IMR-90 (cell line): ENCODE measurements around the gene PDLIM4. TPM values are rescaled to one million over a fixed set of nuclear protein-coding genes. Genes with fewer than 3 reads are reported as not detected.

Source experiments
- ATAC-seq: fragments of 200-7000 bp; cut with Tn5 transposase; 2 replicates; pipeline ENCODE4 v1.9.1; 2020; ENCODE audit warnings: low read depth, mild to moderate bottlenecking, moderate library complexity
- BruUV-seq: library from RNA; stranded (reverse); fragments of 400-500 nt; replicated peaks from 2 replicates; lab custom pipeline; 2021; lab: Mats Ljungman, UMichigan
- CTCF ChIA-PET: fragments of 300-600 bp; formaldehyde crosslinking; extraction: SDS; loops from one replicate; lab custom pipeline; 2021; ENCODE audit warnings: antibody characterized with exemption; lab: Yijun Ruan, JAX
- POLR2A ChIA-PET: fragments of 300-600 bp; sonication (Branson Sonifier 250); formaldehyde crosslinking; loops from one replicate; lab custom pipeline; 2022; ENCODE audit warnings: antibody characterized with exemption; ENCODE audit not compliant: unreplicated experiment; lab: Charles Lee
- DNase-seq: peaks from one replicate; pipeline ENCODE4 v3.0.0; 2013
- H2AFZ ChIP-seq: replicated peaks from 2 replicates; pipeline ENCODE3; 2013; ENCODE audit warnings: low read length, mild to moderate bottlenecking; ENCODE audit not compliant: poor library complexity
- H2AK5ac ChIP-seq: 2 replicates; pipeline ENCODE4 v1.6.1; 2013; ENCODE audit warnings: low read depth, low read length, inconsistent platforms
- H2AK9ac ChIP-seq: replicated peaks from 2 replicates; pipeline ENCODE3; 2013; ENCODE audit warnings: mild to moderate bottlenecking, low read depth, low read length, moderate library complexity; ENCODE audit not compliant: poor library complexity
- H2BK120ac ChIP-seq: 2 replicates; pipeline ENCODE4 v1.6.1; 2013; ENCODE audit warnings: low read depth, low read length, inconsistent platforms
- H2BK15ac ChIP-seq: 3 replicates; pipeline ENCODE4 v1.6.1; 2013; ENCODE audit warnings: low read depth, low read length, inconsistent platforms
- H2BK20ac ChIP-seq: 2 replicates; pipeline ENCODE4 v1.6.1; 2013; ENCODE audit warnings: low read depth, mild to moderate bottlenecking, inconsistent platforms, low read length, moderate library complexity
- H2BK5ac ChIP-seq: 2 replicates; pipeline ENCODE4 v1.6.1; 2013; ENCODE audit warnings: mild to moderate bottlenecking, low read depth, low read length, inconsistent platforms; ENCODE audit not compliant: poor library complexity, severe bottlenecking
- H3K14ac ChIP-seq: replicated peaks from 2 replicates; pipeline ENCODE4 v1.6.1; 2013; ENCODE audit warnings: low read depth, low read length, inconsistent platforms
- H3K18ac ChIP-seq: 2 replicates; pipeline ENCODE4 v1.6.1; 2013; ENCODE audit warnings: low read depth, low read length, control low read depth
- H3K23ac ChIP-seq: 2 replicates; pipeline ENCODE4 v1.6.1; 2013; ENCODE audit warnings: low read depth, low read length, inconsistent platforms
- H3K27ac ChIP-seq: 2 replicates; pipeline ENCODE4 v1.5.1; 2013; ENCODE audit warnings: mild to moderate bottlenecking, control low read depth, low read length; ENCODE audit not compliant: insufficient read depth
- H3K27me3 ChIP-seq: 2 replicates; pipeline ENCODE4 v1.6.1; 2013; ENCODE audit warnings: low read length; ENCODE audit not compliant: control insufficient read depth, insufficient read depth
- H3K36me3 ChIP-seq: 2 replicates; pipeline ENCODE4 v1.6.1; 2013; ENCODE audit warnings: low read length, mixed read lengths; ENCODE audit not compliant: control insufficient read depth, insufficient read depth
- H3K4ac ChIP-seq: 2 replicates; pipeline ENCODE4 v1.6.1; 2013; ENCODE audit warnings: low read depth, low read length, inconsistent platforms
- H3K4me1 ChIP-seq: 2 replicates; pipeline ENCODE4 v1.6.1; 2013; ENCODE audit warnings: low read length, mixed read lengths; ENCODE audit not compliant: control insufficient read depth, insufficient read depth
- H3K4me2 ChIP-seq: 2 replicates; pipeline ENCODE4 v1.6.1; 2013; ENCODE audit warnings: low read depth, mild to moderate bottlenecking, control low read depth, low read length, moderate library complexity
- H3K4me3 ChIP-seq: 2 replicates; pipeline ENCODE4 v1.5.1; 2013; ENCODE audit warnings: low read depth, mild to moderate bottlenecking, control low read depth, low read length, moderate library complexity; ENCODE audit not compliant: insufficient read depth
- H3K56ac ChIP-seq: 2 replicates; pipeline ENCODE4 v1.6.1; 2013; ENCODE audit warnings: low read length, inconsistent platforms; ENCODE audit not compliant: insufficient read depth; ENCODE audit errors: extremely low read depth
- H3K79me1 ChIP-seq, 2 experiments: 2 replicates each; pipeline ENCODE4 v1.6.1; 2013; ENCODE audit warnings: low read length in 2 of 2, inconsistent platforms in 1 of 2, low read depth in 1 of 2
- H3K9ac ChIP-seq: 2 replicates; pipeline ENCODE4 v1.6.1; 2013; ENCODE audit warnings: low read depth, low read length, control low read depth
- H3K9me1 ChIP-seq: 2 replicates; pipeline ENCODE4 v1.6.1; 2013; ENCODE audit warnings: low read length, inconsistent platforms; ENCODE audit not compliant: insufficient read depth
- H3K9me3 ChIP-seq: 2 replicates; pipeline ENCODE4 v1.6.1; 2013; ENCODE audit warnings: low read length; ENCODE audit not compliant: control insufficient read depth, insufficient read depth
- H4K20me1 ChIP-seq: 2 replicates; pipeline ENCODE4 v1.6.1; 2013; ENCODE audit warnings: low read length, inconsistent platforms; ENCODE audit not compliant: insufficient read depth
- H4K5ac ChIP-seq: 2 replicates; pipeline ENCODE4 v1.6.1; 2013; ENCODE audit warnings: mild to moderate bottlenecking, low read depth, low read length, control low read depth
- H4K8ac ChIP-seq, 2 experiments: 2 replicates each; pipeline ENCODE4 v1.6.1; 2013; ENCODE audit warnings: low read depth in 2 of 2, low read length in 2 of 2, control low read depth in 1 of 2, inconsistent platforms in 1 of 2
- H4K91ac ChIP-seq: 2 replicates; pipeline ENCODE4 v1.6.1; 2013; ENCODE audit warnings: low read depth, low read length, inconsistent platforms; ENCODE audit not compliant: insufficient read depth
- BHLHE40 ChIP-seq: fragments of 150-350 bp; IDR thresholded peaks from 2 replicates; pipeline ENCODE4 v1.6.1; 2016; ENCODE audit warnings: mild to moderate bottlenecking, low read depth, low read length
- CEBPB ChIP-seq: IDR thresholded peaks from 2 replicates; pipeline ENCODE4 v1.6.1; 2012; ENCODE audit warnings: low read depth, low read length, improper control_type of control experiment
- CHD1 ChIP-seq: IDR thresholded peaks from 2 replicates; pipeline ENCODE4 v1.6.1; 2012; ENCODE audit warnings: low read depth, low read length, improper control_type of control experiment
- FOS ChIP-seq: fragments of 150-350 bp; IDR thresholded peaks from 2 replicates; pipeline ENCODE4 v1.6.1; 2016; ENCODE audit warnings: low read depth, low read length
- MAFK ChIP-seq: IDR thresholded peaks from 2 replicates; pipeline ENCODE4 v1.6.1; 2012; ENCODE audit warnings: low read depth, low read length, improper control_type of control experiment
- MAZ ChIP-seq: IDR thresholded peaks from 2 replicates; pipeline ENCODE4 v1.6.1; 2012; ENCODE audit warnings: low read depth, mild to moderate bottlenecking, low read length, improper control_type of control experiment, moderate library complexity, borderline replicate concordance
- MXI1 ChIP-seq: IDR thresholded peaks from 2 replicates; pipeline ENCODE4 v1.6.1; 2012; ENCODE audit warnings: low read depth, mild to moderate bottlenecking, low read length, moderate library complexity, borderline replicate concordance
- NFE2L2 ChIP-seq: fragments of 150-350 bp; IDR thresholded peaks from 2 replicates; pipeline ENCODE4 v1.6.1; 2016; ENCODE audit warnings: low read depth, mild to moderate bottlenecking, low read length
- POLR2A ChIP-seq: IDR thresholded peaks from 2 replicates; pipeline ENCODE4 v1.6.1; 2012; ENCODE audit warnings: mild to moderate bottlenecking, low read depth, low read length
- RAD21 ChIP-seq: IDR thresholded peaks from 2 replicates; pipeline ENCODE4 v1.6.1; 2012; ENCODE audit warnings: low read length, improper control_type of control experiment
- RCOR1 ChIP-seq: IDR thresholded peaks from 2 replicates; pipeline ENCODE4 v1.6.1; 2012; ENCODE audit warnings: mild to moderate bottlenecking, low read length, improper control_type of control experiment; ENCODE audit not compliant: insufficient replicate concordance
- RFX5 ChIP-seq: IDR thresholded peaks from 2 replicates; pipeline ENCODE4 v1.8.0; 2012; ENCODE audit warnings: low read depth, mild to moderate bottlenecking, low read length, moderate library complexity
- SMC3 ChIP-seq: fragments of 150-350 bp; IDR thresholded peaks from 2 replicates; pipeline ENCODE4 v1.6.1; 2016; ENCODE audit warnings: low read depth, mild to moderate bottlenecking, antibody characterized with exemption, low read length, moderate library complexity
- WGBS, 2 experiments: methylation state at CpG; one replicate each; pipeline versions ENCODE4 v1.1.5 to v1.1.7; 2013; ENCODE audit warnings: missing lambda C conversion rate in 2 of 2; ENCODE audit not compliant: insufficient read length in 1 of 2; ENCODE audit errors: extremely low coverage in 2 of 2; 5-methylcytosine and 5-hydroxymethylcytosine counted together
- dilution Hi-C: fragments of 300-500 bp; cut with HindIII; formaldehyde crosslinking; loops from one replicate; pipeline ENCODE4 v1.14.3; 2018; ENCODE audit warnings: low sequenced_read_pairs; ENCODE audit not compliant: unreplicated experiment
- in situ Hi-C: fragments of 300-500 bp; cut with MboI; formaldehyde crosslinking; loops from 3 replicates; pipeline ENCODE4 v1.14.3; 2019; ENCODE audit warnings: low sequenced_read_pairs, inconsistent platforms, mixed read lengths
- intact Hi-C: fragments of 100-400 bp; cut with micrococcal nuclease; formaldehyde crosslinking; loops from 2 replicates; pipeline ENCODE4 v1.10.0; 2022
- polyA plus RNA-seq, 3 experiments: library from polyadenylated mRNA; depleted of rRNA; stranded (reverse); fragments of >200 nt; gene quantifications; 2 replicates each; pipeline ENCODE4 v1.2.3, GENCODE V29; 2012; ENCODE audit warnings: low replicate concordance in 1 of 3
- total RNA-seq: library from RNA; depleted of rRNA; stranded (reverse); fragments of >200 nt; gene quantifications from 2 replicates; pipeline ENCODE4 v1.2.3, GENCODE V29; 2012
- TF ChIP-seq, protein P1 (sequence below): conservative IDR thresholded peaks from 2 replicates; pipeline ENCODE4 v1.5.1; 2012; ENCODE audit warnings: mild to moderate bottlenecking, low read depth, low read length, improper control_type of control experiment
- TF ChIP-seq, protein P2 (sequence below): fragments of 150-350 bp; IDR thresholded peaks from 2 replicates; pipeline ENCODE4 v1.6.1; 2017; ENCODE audit warnings: mild to moderate bottlenecking, antibody characterized with exemption, low read length, low read depth
- TF ChIP-seq, protein P3 (sequence below): fragments of 150-350 bp; IDR thresholded peaks from 2 replicates; pipeline ENCODE4 v1.6.1; 2016; ENCODE audit warnings: low read depth, mild to moderate bottlenecking, low read length, moderate library complexity, borderline replicate concordance

The PDLIM4 gene
- total and polyA plus RNA-seq, 2 of the 4 experiments (the other 2 are of a cell fraction) = 61.1 to 214 TPM

DNA sequence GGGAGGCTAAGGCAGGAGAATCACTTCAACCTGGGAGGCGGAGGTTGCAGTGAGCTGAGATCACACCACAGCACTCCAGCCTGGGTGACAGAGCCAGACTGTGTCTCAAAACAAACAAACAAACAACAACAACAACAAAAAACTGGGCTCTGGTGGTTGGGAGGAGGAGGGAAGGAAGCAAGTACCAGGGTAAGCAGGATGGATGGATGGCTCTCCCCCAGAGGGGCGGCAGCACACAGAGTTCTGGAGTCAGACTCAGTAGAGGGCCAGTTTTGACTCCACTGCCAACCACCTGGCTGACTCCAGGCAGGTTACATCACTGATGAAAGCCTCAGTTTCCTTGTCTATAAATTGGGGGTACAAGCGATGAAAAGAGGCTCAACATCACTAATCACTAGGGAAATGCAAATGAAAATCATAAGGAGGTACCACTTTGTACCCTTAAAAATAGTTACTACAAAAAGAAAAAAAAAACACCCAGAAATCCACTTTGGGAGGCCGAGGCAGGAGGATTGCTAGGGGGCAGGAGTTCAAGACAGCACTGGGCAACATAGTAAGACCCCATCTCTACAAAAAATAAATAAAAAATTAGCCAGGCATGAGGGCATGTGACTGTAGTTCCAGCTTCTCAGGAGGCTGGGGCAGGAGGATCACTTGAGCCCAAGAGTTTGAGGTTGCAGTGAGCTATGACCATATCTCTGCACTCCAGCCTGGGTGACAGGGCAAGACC lies 39.9 kb downstream of the PDLIM4 start:
- H3K18ac ChIP-seq = no peak overlapping the region
- no peak overlapping the region for H3K4me2 ChIP-seq
- H3K9me3 ChIP-seq = no peaks in the 10 kb centered on the region
- ChIA-PET POLR2A (no interaction called here), CTCF (interaction anchor here (0.6 kb wide), 1 partner anchor 548 kb away, joined by 3 read pairs; no protein-coding TSS in a partner anchor)
- no peak overlapping the region for H2BK15ac ChIP-seq
- H3K56ac ChIP-seq = no peak overlapping the region
- no peak overlapping the region for H2AK9ac ChIP-seq
- H3K4me1 ChIP-seq = peaks cover 12% of the 10 kb centered on the region
- H4K91ac ChIP-seq = no peak overlapping the region
- H4K5ac ChIP-seq = no peak overlapping the region
- H3K9me1 ChIP-seq = peaks cover 22% of the 10 kb centered on the region
- no peak overlapping the region for H3K4ac ChIP-seq
- no peak overlapping the region for H2BK20ac ChIP-seq
- no peak overlapping the region for H2BK120ac ChIP-seq
- H3K79me1 ChIP-seq = peaks cover 35 to 59% of the 10 kb centered on the region in 2 experiments
- no peak overlapping the region for H3K4me3 ChIP-seq
- no peak overlapping the region for H3K14ac ChIP-seq
- no peak overlapping the region for H3K23ac ChIP-seq
- no peak for TF ChIP-seq RFX5
- TF ChIP-seq, protein P1, sequence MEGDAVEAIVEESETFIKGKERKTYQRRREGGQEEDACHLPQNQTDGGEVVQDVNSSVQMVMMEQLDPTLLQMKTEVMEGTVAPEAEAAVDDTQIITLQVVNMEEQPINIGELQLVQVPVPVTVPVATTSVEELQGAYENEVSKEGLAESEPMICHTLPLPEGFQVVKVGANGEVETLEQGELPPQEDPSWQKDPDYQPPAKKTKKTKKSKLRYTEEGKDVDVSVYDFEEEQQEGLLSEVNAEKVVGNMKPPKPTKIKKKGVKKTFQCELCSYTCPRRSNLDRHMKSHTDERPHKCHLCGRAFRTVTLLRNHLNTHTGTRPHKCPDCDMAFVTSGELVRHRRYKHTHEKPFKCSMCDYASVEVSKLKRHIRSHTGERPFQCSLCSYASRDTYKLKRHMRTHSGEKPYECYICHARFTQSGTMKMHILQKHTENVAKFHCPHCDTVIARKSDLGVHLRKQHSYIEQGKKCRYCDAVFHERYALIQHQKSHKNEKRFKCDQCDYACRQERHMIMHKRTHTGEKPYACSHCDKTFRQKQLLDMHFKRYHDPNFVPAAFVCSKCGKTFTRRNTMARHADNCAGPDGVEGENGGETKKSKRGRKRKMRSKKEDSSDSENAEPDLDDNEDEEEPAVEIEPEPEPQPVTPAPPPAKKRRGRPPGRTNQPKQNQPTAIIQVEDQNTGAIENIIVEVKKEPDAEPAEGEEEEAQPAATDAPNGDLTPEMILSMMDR = no peak
- TF ChIP-seq RAD21 = no peak
- TF ChIP-seq BHLHE40 = no peak
- TF ChIP-seq, protein P2, sequence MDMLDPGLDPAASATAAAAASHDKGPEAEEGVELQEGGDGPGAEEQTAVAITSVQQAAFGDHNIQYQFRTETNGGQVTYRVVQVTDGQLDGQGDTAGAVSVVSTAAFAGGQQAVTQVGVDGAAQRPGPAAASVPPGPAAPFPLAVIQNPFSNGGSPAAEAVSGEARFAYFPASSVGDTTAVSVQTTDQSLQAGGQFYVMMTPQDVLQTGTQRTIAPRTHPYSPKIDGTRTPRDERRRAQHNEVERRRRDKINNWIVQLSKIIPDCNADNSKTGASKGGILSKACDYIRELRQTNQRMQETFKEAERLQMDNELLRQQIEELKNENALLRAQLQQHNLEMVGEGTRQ = no peak
- no peak for TF ChIP-seq CHD1
- no peak for TF ChIP-seq FOS
- no peak for TF ChIP-seq SMC3
- TF ChIP-seq POLR2A = no peak
- no peak for TF ChIP-seq RCOR1
- no peak for TF ChIP-seq CEBPB
- no peak for TF ChIP-seq NFE2L2
- TF ChIP-seq MXI1 = no peak
- no peak for TF ChIP-seq MAFK
- TF ChIP-seq, protein P3, sequence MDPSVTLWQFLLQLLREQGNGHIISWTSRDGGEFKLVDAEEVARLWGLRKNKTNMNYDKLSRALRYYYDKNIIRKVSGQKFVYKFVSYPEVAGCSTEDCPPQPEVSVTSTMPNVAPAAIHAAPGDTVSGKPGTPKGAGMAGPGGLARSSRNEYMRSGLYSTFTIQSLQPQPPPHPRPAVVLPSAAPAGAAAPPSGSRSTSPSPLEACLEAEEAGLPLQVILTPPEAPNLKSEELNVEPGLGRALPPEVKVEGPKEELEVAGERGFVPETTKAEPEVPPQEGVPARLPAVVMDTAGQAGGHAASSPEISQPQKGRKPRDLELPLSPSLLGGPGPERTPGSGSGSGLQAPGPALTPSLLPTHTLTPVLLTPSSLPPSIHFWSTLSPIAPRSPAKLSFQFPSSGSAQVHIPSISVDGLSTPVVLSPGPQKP = no peak
- TF ChIP-seq MAZ = no peak
- H2AK5ac ChIP-seq = no peak overlapping the region
- ATAC-seq (no peak), DNase-seq (no peak)
- in situ Hi-C loops (no loop called here), intact Hi-C loops (no loop called here), dilution Hi-C loops (no loop called here)
- no peaks in the 10 kb centered on the region for H3K27me3 ChIP-seq
- no peak overlapping the region for H2AFZ ChIP-seq
- no peaks in the 10 kb centered on the region for H4K20me1 ChIP-seq
- H4K8ac ChIP-seq = no peak overlapping the region
- no peaks in the 10 kb centered on the region for H3K36me3 ChIP-seq
- H2BK5ac ChIP-seq = no peak overlapping the region
- H3K27ac ChIP-seq = no peak overlapping the region
- no TSS peak for BruUV-seq
- no CpG with 5 or more reads among the region's 4 CpGs for WGBS, 2 experiments
- no peak overlapping the region for H3K9ac ChIP-seq
